HepG2 (cell line): ENCODE data around the gene ERCC6L2. TPM values are rescaled to one million over a fixed set of nuclear protein-coding genes. Genes with fewer than 3 reads are reported as not detected.

Experiments used
- ATAC-seq: fragments of 200-7000 bp; cut with Tn5 transposase; 3 replicates; pipeline ENCODE4 v1.9.1; 2020; ENCODE audit warnings: mild to moderate bottlenecking, moderate library complexity
- BruUV-seq: library from RNA; stranded (reverse); fragments of 400-500 nt; replicated peaks from 2 replicates; lab custom pipeline; 2021; lab: Mats Ljungman, UMichigan
- CTCF ChIA-PET: fragments of 300-600 bp; formaldehyde crosslinking; extraction: SDS; loops from one replicate; lab custom pipeline; 2021; ENCODE audit warnings: low total read pairs, inconsistent platforms, low intra/inter-chr PET ratio; lab: Yijun Ruan, JAX
- POLR2A ChIA-PET: fragments of 350-600 bp; sonication (Branson Sonifier 250); formaldehyde crosslinking; loops from one replicate; lab custom pipeline; 2020; ENCODE audit warnings: antibody characterized with exemption, inconsistent platforms; lab: Yijun Ruan, JAX
- DNase-seq: peaks from one replicate; pipeline ENCODE4 v3.0.0-alpha.2; 2015; ENCODE audit warnings: low spot score
- FAIRE-seq: peaks from 3 replicates; lab custom pipeline; 2011; peaks lifted over from hg19 to GRCh38; lab: Jason Lieb, UNC
- H2AFZ ChIP-seq: one replicate; pipeline ENCODE4 v1.6.1; 2011; ENCODE audit warnings: low read length, inconsistent platforms
- H3K27ac ChIP-seq: fragments of 300-600 bp; 3 replicates; pipeline ENCODE4 v1.8.0; 2011; ENCODE audit warnings: mixed run types, mild to moderate bottlenecking, mixed read lengths, low read length, inconsistent platforms; ENCODE audit not compliant: insufficient read depth; ENCODE audit errors: extremely low read length
- H3K27me3 ChIP-seq, 2 experiments: fragments of 200-600 bp in 1 of 2; 2 replicates in 1 of 2; 3 replicates in 1 of 2; pipeline versions ENCODE4 v1.6.0 to v1.8.0; 2011; ENCODE audit warnings: low read length in 2 of 2, mild to moderate bottlenecking in 2 of 2, moderate library complexity in 2 of 2, inconsistent platforms in 1 of 2; ENCODE audit not compliant: insufficient read depth in 2 of 2, control insufficient read depth in 1 of 2
- H3K36me3 ChIP-seq, 2 experiments: fragments of 200-600 bp in 1 of 2; replicated peaks in 1 of 2; 2 replicates in 1 of 2; 3 replicates in 1 of 2; pipeline versions ENCODE4 v1.5.1 to v1.8.0; 2011; ENCODE audit warnings: low read length in 2 of 2, inconsistent platforms in 1 of 2; ENCODE audit not compliant: insufficient read depth in 2 of 2, control insufficient read depth in 1 of 2
- H3K4me1 ChIP-seq: 2 replicates; pipeline ENCODE4 v1.5.1; 2012; ENCODE audit warnings: low read length, inconsistent platforms; ENCODE audit not compliant: insufficient read depth
- H3K4me2 ChIP-seq: 2 replicates; pipeline ENCODE4 v1.6.0; 2011; ENCODE audit warnings: low read depth, low read length, inconsistent platforms
- H3K4me3 ChIP-seq, 3 experiments: fragments of 200-600 bp in 1 of 3; sonication (generic), shearing (Covaris generic) in 1 of 3; replicated peaks in 1 of 3; 2 replicates each; pipeline ENCODE4 v1.5.1; 2011 to 2016; ENCODE audit warnings: low read length in 3 of 3, inconsistent platforms in 2 of 3, low read depth in 2 of 3, mild to moderate bottlenecking in 2 of 3, control low read depth in 1 of 3, mixed read lengths in 1 of 3; ENCODE audit not compliant: insufficient read depth in 1 of 3
- H3K79me2 ChIP-seq: one replicate; pipeline ENCODE4 v1.6.1; 2011; ENCODE audit warnings: low read length, inconsistent platforms; ENCODE audit not compliant: insufficient read depth
- H3K9ac ChIP-seq: 2 replicates; pipeline ENCODE4 v1.6.0; 2011; ENCODE audit warnings: mild to moderate bottlenecking, low read depth, low read length, inconsistent platforms; ENCODE audit not compliant: insufficient read depth
- H3K9me3 ChIP-seq: 2 replicates; pipeline ENCODE4 v1.5.1; 2012; ENCODE audit warnings: mild to moderate bottlenecking, low read length
- H4K20me1 ChIP-seq: 2 replicates; pipeline ENCODE4 v1.6.0; 2011; ENCODE audit warnings: inconsistent platforms, mild to moderate bottlenecking, low read length, moderate library complexity; ENCODE audit not compliant: insufficient read depth
- EZH2 ChIP-seq: conservative IDR thresholded peaks from 2 replicates; pipeline ENCODE4 v1.6.1; 2012; ENCODE audit warnings: mild to moderate bottlenecking, low read depth, low read length, moderate library complexity
- FOXA3 ChIP-seq: IDR thresholded peaks from 2 replicates; pipeline ENCODE4 v1.6.1; 2016; ENCODE audit warnings: missing genetic modification reagents, missing compliant biosample characterization
- FOXP1 ChIP-seq, 2 experiments: fragments of 450-650 bp in 1 of 2; IDR thresholded peaks; 2 replicates each; pipeline ENCODE4 v1.6.1; 2017 to 2018; ENCODE audit warnings: antibody characterized with exemption in 1 of 2
- GMEB2 ChIP-seq: IDR thresholded peaks from 2 replicates; pipeline ENCODE4 v1.6.1; 2016; ENCODE audit warnings: missing biosample characterization, missing genetic modification reagents, low read depth
- GPN1 ChIP-seq: sonication (generic); formaldehyde crosslinking; IDR thresholded peaks from 2 replicates; pipeline ENCODE4 v1.5.1; 2020; ENCODE audit warnings: missing genetic modification reagents, borderline replicate concordance
- HNRNPUL1 ChIP-seq: fragments of 200-400 bp; formaldehyde crosslinking; IDR thresholded peaks from 2 replicates; pipeline ENCODE4 v1.6.1; 2017; ENCODE audit warnings: low read depth, mild to moderate bottlenecking, low read length, moderate library complexity
- HOMEZ ChIP-seq: IDR thresholded peaks from 2 replicates; pipeline ENCODE4 v1.6.1; 2016; ENCODE audit warnings: low read depth
- NCOA2 ChIP-seq: sonication (generic); formaldehyde crosslinking; IDR thresholded peaks from 2 replicates; pipeline ENCODE4 v1.8.0; 2022; ENCODE audit warnings: inconsistent platforms
- SMAD3 ChIP-seq: sonication (generic); formaldehyde crosslinking; IDR thresholded peaks from 2 replicates; pipeline ENCODE4 v1.4.0; 2020; ENCODE audit warnings: missing genetic modification reagents
- TEAD3 ChIP-seq: optimal IDR thresholded peaks from 2 replicates; pipeline ENCODE3; 2016; ENCODE audit warnings: borderline replicate concordance
- ZBTB1 ChIP-seq: sonication (generic); formaldehyde crosslinking; IDR thresholded peaks from 2 replicates; pipeline ENCODE4 v1.4.0; 2020; ENCODE audit warnings: missing genetic modification reagents, borderline replicate concordance
- ZNF335 ChIP-seq: sonication (generic); formaldehyde crosslinking; IDR thresholded peaks from 2 replicates; pipeline ENCODE4 v1.4.0; 2020; ENCODE audit warnings: missing genetic modification reagents
- ZNF468 ChIP-seq: sonication (generic); formaldehyde crosslinking; IDR thresholded peaks from 2 replicates; pipeline ENCODE4 v1.8.0; 2022; ENCODE audit warnings: mild to moderate bottlenecking, moderate library complexity, missing genetic modification reagents
- ZNF619 ChIP-seq: sonication (generic); formaldehyde crosslinking; IDR thresholded peaks from 2 replicates; pipeline ENCODE4 v1.4.0; 2020; ENCODE audit warnings: mild to moderate bottlenecking, missing genetic modification reagents
- ZNF713 ChIP-seq: sonication (generic); formaldehyde crosslinking; IDR thresholded peaks from 2 replicates; pipeline ENCODE4 v1.4.0; 2020; ENCODE audit warnings: mild to moderate bottlenecking, missing genetic modification reagents
- WGBS: methylation state at CpG from one replicate; pipeline ENCODE4 v1.1.6; 2017; ENCODE audit warnings: low lambda C conversion rate; 5-methylcytosine and 5-hydroxymethylcytosine counted together
- in situ Hi-C: cut with HindIII; loops from 2 replicates; pipeline ENCODE4 v1.10.0; 2017; ENCODE audit warnings: low pct_unique_long_range_greater_than_20kb; ENCODE audit not compliant: extremely low pct_ligation_motif_present
- intact Hi-C: fragments of 100-400 bp; cut with micrococcal nuclease; formaldehyde crosslinking; loops from one replicate; pipeline ENCODE4 v1.10.0; 2022; ENCODE audit not compliant: unreplicated experiment
- polyA plus RNA-seq, 8 experiments: library from polyadenylated mRNA; depleted of rRNA in 3 of 8; stranded (reverse) in 7 of 8; unstranded in 1 of 8; fragments of >200 nt; fragmentation: Illumina TruSeq in 4 of 8; extraction: Trizol in 4 of 8; gene quantifications; 2 replicates each; pipeline versions ENCODE4 v1.2.1 to v1.2.3, GENCODE V29; 2011 to 2016; ENCODE audit warnings: low read depth in 4 of 8, missing spikeins in 1 of 8, mixed read lengths in 1 of 8; ENCODE audit not compliant: insufficient read depth in 1 of 8
- total RNA-seq, 5 experiments: library from RNA; depleted of rRNA; stranded (reverse); fragments of >200 nt; fragmentation: Illumina TruSeq; extraction: Trizol; gene quantifications; 2 replicates each; pipeline ENCODE4 v1.2.3, GENCODE V29; 2016; ENCODE audit warnings: low read depth in 1 of 5
- TF ChIP-seq, protein P1 (sequence below): sonication (generic); formaldehyde crosslinking; IDR thresholded peaks from 2 replicates; pipeline ENCODE4 v1.9.0; 2022; ENCODE audit warnings: low read depth, missing genetic modification reagents

The ERCC6L2 gene
- total and polyA plus RNA-seq, 2 of the 13 experiments (the other 11 are each of a cell fraction or from before 2014, with no cell fraction given): 13.4 to 45.9 TPM

- ChIA-PET CTCF (no interaction called here), POLR2A (no interaction called here)
- Histone ChIP-seq H3K36me3 (peaks cover 4 to 45% of the 10 kb centered on the region in 2 experiments), H2AFZ (no peak overlapping the region), H3K9me3 (no peaks in the 10 kb centered on the region), H3K9ac (no peak overlapping the region), H3K79me2 (peaks cover 4% of the 10 kb centered on the region), H3K4me1 (no peaks in the 10 kb centered on the region), H3K27me3 (no peaks in the 10 kb centered on the region), H3K4me3 (no peak overlapping the region), H4K20me1 (no peaks in the 10 kb centered on the region), H3K4me2 (no peak overlapping the region), H3K27ac (no peak overlapping the region)
- BruUV-seq: no TSS peak
- in situ Hi-C loops: no loop called here
- ATAC-seq (no peak), DNase-seq (no peak), FAIRE-seq (no peak)
- intact Hi-C loops: no loop called here
- TF ChIP-seq EZH2 (no peak), SMAD3 (CRISPR knock-in tag) (no peak), ZNF713 (CRISPR knock-in tag) (no peak), FOXP1 (IDR thresholded peaks at IDR 0.05) (no peak), FOXP1 (CRISPR knock-in tag; IDR thresholded peaks at IDR 0.05) (no peak), FOXA3 (no peak)
- WGBS: 98% methylated on average over 2 of the region's 2 CpGs
Measured at GRCh38 chr9:95940265-95940664, 64.8 kb downstream of the ERCC6L2 start.

DNA sequence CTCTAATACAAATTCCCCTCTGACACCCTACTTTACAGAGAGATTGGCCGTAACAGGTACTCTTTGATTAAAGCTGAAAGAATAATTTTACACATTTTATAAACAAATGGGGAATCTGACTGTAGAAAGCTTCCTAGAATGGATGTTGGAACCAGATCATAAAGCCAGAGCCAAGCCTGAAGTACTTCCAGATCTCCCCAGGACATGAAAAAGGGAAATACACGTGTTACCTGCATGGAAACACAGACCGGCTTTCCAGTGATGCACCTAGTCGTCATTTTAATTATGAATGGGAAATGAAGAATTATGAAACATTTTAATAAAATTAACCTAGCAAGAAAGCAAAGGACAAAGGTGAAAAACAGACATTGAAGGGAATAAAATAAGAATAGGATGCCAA lies 66.5 kb downstream of the ERCC6L2 start:
- FAIRE-seq (no peak), DNase-seq (no peak), ATAC-seq (no peak)
- H4K20me1 ChIP-seq: no peaks in the 10 kb centered on the region
- WGBS: 99% methylated on average over 4 of the region's 4 CpGs
- in situ Hi-C loops: no loop called here
- 0 out of 2 replicates have a peak, but pooled peaks cover 1% of the 10 kb centered on the region for H3K9me3 ChIP-seq
- no peaks in the 10 kb centered on the region for H3K27me3 ChIP-seq
- peaks cover 4% of the 10 kb centered on the region for H3K79me2 ChIP-seq
- BruUV-seq: no TSS peak
- no peak overlapping the region for H2AFZ ChIP-seq
- intact Hi-C loops: no loop called here
- ChIA-PET POLR2A (no interaction called here), CTCF (no interaction called here)
- H3K9ac ChIP-seq: no peak overlapping the region
- H3K4me1 ChIP-seq: no peaks in the 10 kb centered on the region
- no peak overlapping the region for H3K4me3 ChIP-seq
- H3K4me2 ChIP-seq: no peak overlapping the region
- H3K36me3 ChIP-seq: peaks cover 4 to 45% of the 10 kb centered on the region in 2 experiments
- no peak overlapping the region for H3K27ac ChIP-seq
- TF ChIP-seq GMEB2: no peak
- TF ChIP-seq GPN1 (CRISPR knock-in tag): no peak
- no peak for TF ChIP-seq HNRNPUL1
- TF ChIP-seq, protein P1, sequence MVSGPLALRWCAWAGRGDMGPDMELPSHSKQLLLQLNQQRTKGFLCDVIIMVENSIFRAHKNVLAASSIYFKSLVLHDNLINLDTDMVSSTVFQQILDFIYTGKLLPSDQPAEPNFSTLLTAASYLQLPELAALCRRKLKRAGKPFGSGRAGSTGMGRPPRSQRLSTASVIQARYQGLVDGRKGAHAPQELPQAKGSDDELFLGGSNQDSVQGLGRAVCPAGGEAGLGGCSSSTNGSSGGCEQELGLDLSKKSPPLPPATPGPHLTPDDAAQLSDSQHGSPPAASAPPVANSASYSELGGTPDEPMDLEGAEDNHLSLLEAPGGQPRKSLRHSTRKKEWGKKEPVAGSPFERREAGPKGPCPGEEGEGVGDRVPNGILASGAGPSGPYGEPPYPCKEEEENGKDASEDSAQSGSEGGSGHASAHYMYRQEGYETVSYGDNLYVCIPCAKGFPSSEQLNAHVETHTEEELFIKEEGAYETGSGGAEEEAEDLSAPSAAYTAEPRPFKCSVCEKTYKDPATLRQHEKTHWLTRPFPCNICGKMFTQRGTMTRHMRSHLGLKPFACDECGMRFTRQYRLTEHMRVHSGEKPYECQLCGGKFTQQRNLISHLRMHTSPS (CRISPR knock-in tag): no peak
- TF ChIP-seq HOMEZ (CRISPR knock-in tag): no peak
- no peak for TF ChIP-seq NCOA2 (CRISPR knock-in tag)
- no peak for TF ChIP-seq TEAD3
- TF ChIP-seq ZNF468 (CRISPR knock-in tag): no peak
- TF ChIP-seq ZNF335 (CRISPR knock-in tag): no peak
- no peak for TF ChIP-seq ZNF619
- TF ChIP-seq ZBTB1 (CRISPR knock-in tag): no peak
